Calu3 (cell line): ENCODE measurements around the gene ZG16. TPM values are rescaled to one million over a fixed set of nuclear protein-coding genes. Genes with fewer than 3 reads are reported as not detected.

ENCODE experiments used
- BruUV-seq: library from RNA; stranded (reverse); fragments of 400-500 nt; replicated peaks from 2 replicates; lab custom pipeline; 2021; lab: Mats Ljungman, UMichigan
- CTCF ChIA-PET: fragments of 300-600 bp; sonication (Branson Sonifier 250); formaldehyde crosslinking; loops from one replicate; lab custom pipeline; 2022; ENCODE audit warnings: antibody characterized with exemption; lab: Charles Lee
- DNase-seq: peaks from one replicate; pipeline ENCODE4 v3.0.0; 2022
- H3K27ac Mint-ChIP-seq: one replicate; pipeline ENCODE4 v1.8.0; 2022; ENCODE audit warnings: mixed read lengths; ENCODE audit not compliant: unreplicated experiment
- H3K27me3 Mint-ChIP-seq: one replicate; pipeline ENCODE4 v1.8.0; 2022; ENCODE audit warnings: mixed read lengths; ENCODE audit not compliant: unreplicated experiment
- H3K36me3 Mint-ChIP-seq: one replicate; pipeline ENCODE4 v1.8.0; 2022; ENCODE audit warnings: mild to moderate bottlenecking, moderate library complexity, mixed read lengths; ENCODE audit not compliant: insufficient read depth, unreplicated experiment
- H3K4me1 Mint-ChIP-seq: one replicate; pipeline ENCODE4 v1.8.0; 2022; ENCODE audit warnings: mild to moderate bottlenecking, low read depth, mixed read lengths; ENCODE audit not compliant: unreplicated experiment
- H3K4me3 Mint-ChIP-seq: one replicate; pipeline ENCODE4 v1.8.0; 2022; ENCODE audit warnings: mild to moderate bottlenecking, low read depth, moderate library complexity, mixed read lengths; ENCODE audit not compliant: unreplicated experiment
- H3K9me3 Mint-ChIP-seq: one replicate; pipeline ENCODE4 v1.8.0; 2022; ENCODE audit warnings: low read depth, mixed read lengths; ENCODE audit not compliant: unreplicated experiment
- intact Hi-C: fragments of 100-400 bp; cut with micrococcal nuclease; formaldehyde crosslinking; loops from one replicate; pipeline ENCODE4 v1.10.0; 2022; ENCODE audit not compliant: unreplicated experiment
- total RNA-seq: library from RNA; stranded (reverse); gene quantifications from 2 replicates; pipeline ENCODE4 v1.2.3, GENCODE V29; 2022
- TF ChIP-seq, protein P1 (sequence below): fragments of 200-600 bp; IDR thresholded peaks from one replicate; pipeline ENCODE4 v1.8.0; 2022; ENCODE audit warnings: antibody characterized with exemption; ENCODE audit not compliant: unreplicated experiment

ZG16 gene
- total RNA-seq, 1 experiment from 2014 or later, result not detected

GRCh38 chr16:29804020-29804419, 26.0 kb downstream of the ZG16 start:
- no peak for DNase-seq
- no peaks in the 10 kb centered on the region for H3K27me3 Mint-ChIP-seq
- intact Hi-C loops, result no loop called here
- H3K4me3 Mint-ChIP-seq, result peak overlapping the region; percentile 89
- H3K36me3 Mint-ChIP-seq, result peaks cover 74% of the 10 kb centered on the region
- H3K27ac Mint-ChIP-seq, result peak overlapping the region; percentile 96
- TF ChIP-seq, protein P1, sequence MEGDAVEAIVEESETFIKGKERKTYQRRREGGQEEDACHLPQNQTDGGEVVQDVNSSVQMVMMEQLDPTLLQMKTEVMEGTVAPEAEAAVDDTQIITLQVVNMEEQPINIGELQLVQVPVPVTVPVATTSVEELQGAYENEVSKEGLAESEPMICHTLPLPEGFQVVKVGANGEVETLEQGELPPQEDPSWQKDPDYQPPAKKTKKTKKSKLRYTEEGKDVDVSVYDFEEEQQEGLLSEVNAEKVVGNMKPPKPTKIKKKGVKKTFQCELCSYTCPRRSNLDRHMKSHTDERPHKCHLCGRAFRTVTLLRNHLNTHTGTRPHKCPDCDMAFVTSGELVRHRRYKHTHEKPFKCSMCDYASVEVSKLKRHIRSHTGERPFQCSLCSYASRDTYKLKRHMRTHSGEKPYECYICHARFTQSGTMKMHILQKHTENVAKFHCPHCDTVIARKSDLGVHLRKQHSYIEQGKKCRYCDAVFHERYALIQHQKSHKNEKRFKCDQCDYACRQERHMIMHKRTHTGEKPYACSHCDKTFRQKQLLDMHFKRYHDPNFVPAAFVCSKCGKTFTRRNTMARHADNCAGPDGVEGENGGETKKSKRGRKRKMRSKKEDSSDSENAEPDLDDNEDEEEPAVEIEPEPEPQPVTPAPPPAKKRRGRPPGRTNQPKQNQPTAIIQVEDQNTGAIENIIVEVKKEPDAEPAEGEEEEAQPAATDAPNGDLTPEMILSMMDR, result no peak
- H3K4me1 Mint-ChIP-seq, result peaks cover 33% of the 10 kb centered on the region
- no peaks in the 10 kb centered on the region for H3K9me3 Mint-ChIP-seq
- CTCF ChIA-PET, result interaction anchor here (0.8 to 1.4 kb wide), 7 partner anchors 13 to 228 kb away, joined by 3 to 6 read pairs (median 3); partner anchors contain the start of genes KIF22 and MVP
- no TSS peak for BruUV-seq

GRCh38 chr16:29804455-29805231, 26.6 kb downstream of the ZG16 start:
- TF ChIP-seq, protein P1, result no peak
- Mint-ChIP-seq H3K27ac (peak overlapping the region; percentile 96), H3K4me3 (peak overlapping the region; percentile 89), H3K9me3 (no peaks in the 10 kb centered on the region), H3K36me3 (peaks cover 74% of the 10 kb centered on the region), H3K4me1 (peaks cover 34% of the 10 kb centered on the region), H3K27me3 (no peaks in the 10 kb centered on the region)
- DNase-seq, result no peak
- CTCF ChIA-PET, result interaction anchor here (0.8 to 1.4 kb wide), 7 partner anchors 12 to 228 kb away, joined by 3 to 6 read pairs (median 3); partner anchors contain the start of genes KIF22 and MVP
- BruUV-seq, result TSS peak; percentile 50
- intact Hi-C loops, result no loop called here

DNA sequence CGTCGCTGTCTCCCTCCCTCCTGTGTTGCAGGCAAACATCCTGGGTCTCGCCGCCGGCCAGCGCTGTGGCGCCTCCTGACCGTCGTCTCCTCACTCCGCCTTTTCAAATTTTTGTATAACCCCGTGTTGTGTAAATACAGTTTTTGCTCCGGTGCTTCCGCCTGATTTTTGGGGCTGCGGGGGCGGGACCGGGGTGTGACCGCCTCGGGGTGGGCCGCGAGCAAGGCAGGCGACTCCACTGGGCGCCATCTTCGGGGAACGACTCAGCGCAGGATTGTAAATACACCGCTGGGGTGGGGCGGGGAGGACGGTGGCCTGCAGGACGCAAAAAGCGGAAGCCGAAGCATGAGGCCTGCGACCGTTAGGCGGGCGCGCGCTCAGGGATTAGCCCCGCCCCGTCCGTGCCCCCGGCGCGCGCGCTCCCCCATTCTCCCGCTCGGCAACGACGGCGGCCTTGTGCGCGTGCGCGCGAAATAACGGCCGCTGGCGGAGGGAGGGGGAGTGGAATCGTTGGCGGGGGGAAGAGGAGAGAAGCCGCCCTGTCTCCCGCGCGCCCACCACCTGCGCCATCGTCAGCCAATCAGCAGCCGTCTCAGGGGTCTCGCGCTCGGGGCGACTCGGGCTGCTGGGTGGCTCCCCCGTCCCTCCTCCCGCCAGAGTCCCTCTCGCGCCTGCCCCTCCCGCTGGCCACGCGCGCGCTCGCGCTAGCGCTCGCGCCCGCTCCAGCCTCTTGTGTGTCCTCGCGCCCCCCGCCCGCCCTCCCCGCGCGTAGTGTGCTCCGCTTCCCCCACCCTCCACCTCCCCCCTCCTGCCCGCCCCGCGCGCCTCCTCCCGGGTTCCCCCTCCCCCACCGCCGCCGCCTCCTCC, 27.4 kb downstream of the ZG16 start:
- no peaks in the 10 kb centered on the region for H3K9me3 Mint-ChIP-seq
- H3K27ac Mint-ChIP-seq, result peak overlapping the region; percentile 96
- H3K27me3 Mint-ChIP-seq, result no peaks in the 10 kb centered on the region
- H3K36me3 Mint-ChIP-seq, result peaks cover 76% of the 10 kb centered on the region
- peaks cover 34% of the 10 kb centered on the region for H3K4me1 Mint-ChIP-seq
- DNase-seq, result peak; percentile 99
- intact Hi-C loops, result no loop called here
- peak overlapping the region; percentile 89 for H3K4me3 Mint-ChIP-seq
- TF ChIP-seq, protein P1, result peak; percentile 25
- CTCF ChIA-PET, result interaction anchor here (0.5 to 1.3 kb wide), 3 partner anchors 12 to 129 kb away, joined by 3 to 4 read pairs (median 3); no protein-coding TSS in a partner anchor
- BruUV-seq, result no TSS peak

DNA sequence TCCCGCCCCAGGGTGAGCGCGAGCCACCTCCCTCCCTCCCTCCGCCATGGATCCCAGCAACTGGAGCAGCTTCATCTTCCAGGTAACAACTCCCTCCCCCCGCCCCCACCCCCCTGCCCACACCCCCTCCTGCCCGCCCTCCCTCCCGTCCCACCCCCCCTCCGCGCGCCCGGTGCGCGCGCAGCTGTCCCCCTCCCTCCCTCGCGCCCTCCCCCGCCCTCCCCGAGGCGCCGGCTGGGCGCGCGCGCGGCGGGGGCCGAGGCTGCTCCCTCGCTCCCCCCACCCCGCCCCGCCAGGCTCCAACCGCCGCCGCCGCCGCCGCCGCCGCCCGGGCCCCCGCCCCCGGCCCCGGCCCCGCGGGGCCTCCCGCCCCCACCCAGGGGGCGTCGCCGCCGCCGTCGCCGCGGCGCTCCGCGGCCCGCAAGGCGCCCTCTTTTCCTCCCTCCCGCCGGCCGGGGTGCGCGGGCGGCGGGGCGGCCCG, 28.1 kb downstream of the ZG16 start, which contains the start of gene MAZ:
MAZ (plus strand) TSS at position 431 of the 481 bp plus-strand sequence. CDS start 173 bp downstream, outside the sequence.
- peaks cover 83% of the 10 kb centered on the region for H3K36me3 Mint-ChIP-seq
- no TSS peak for BruUV-seq
- peaks cover 34% of the 10 kb centered on the region for H3K4me1 Mint-ChIP-seq
- peak within 1 kb of the TSS; percentile 89 for H3K4me3 Mint-ChIP-seq
- H3K27ac Mint-ChIP-seq, result peak within 1 kb of the TSS; percentile 96
- intact Hi-C loops, result no loop called here
- no peaks in the 10 kb centered on the region for H3K9me3 Mint-ChIP-seq
- CTCF ChIA-PET, result interaction anchor here (0.5 to 2.7 kb wide), 2 partner anchors 10 to 129 kb away, joined by 3 to 35 read pairs; partner anchors contain the start of gene PAGR1
- DNase-seq, result peak; percentile 85
- TF ChIP-seq, protein P1, result no peak
- H3K27me3 Mint-ChIP-seq, result no peaks in the 10 kb centered on the region
